ENCODE data around the gene HTRA3.
"Not testable (repeated sequence)": the region's sequence is repeated elsewhere in the genome, so short reads cannot be mapped to it uniquely, and the experiment has no call there.

HTRA3 gene

GRCh38 chr4:8344377-8344776 lies 74.8 kb downstream of the HTRA3 start:
- no peak for DNase-seq (ENCODE audit: low read depth)

- no peak for DNase-seq (ENCODE audit: low read depth)
Measured at GRCh38 chr4:8345053-8345945, 75.7 kb downstream of the HTRA3 start.

GRCh38 chr4:8345946-8346814 lies 76.6 kb downstream of the HTRA3 start:
- no peak for DNase-seq (ENCODE audit: low read depth)

GRCh38 chr4:8346838-8347605 lies 77.5 kb downstream of the HTRA3 start:
- DNase-seq (ENCODE audit: low read depth) = no peak

GRCh38 chr4:8347660-8348059 lies 78.1 kb downstream of the HTRA3 start:
- no peak for DNase-seq (ENCODE audit: low read depth)

GRCh38 chr4:8348071-8348470 lies 78.5 kb downstream of the HTRA3 start:
- no peak for DNase-seq (ENCODE audit: low read depth)

- DNase-seq (ENCODE audit: low read depth) = not testable (repeated sequence)
Measured at GRCh38 chr4:8349236-8349635, 79.7 kb downstream of the HTRA3 start.

- no peak for DNase-seq (ENCODE audit: low read depth)
Measured at GRCh38 chr4:8349664-8350236, 80.2 kb downstream of the HTRA3 start.

GRCh38 chr4:8350352-8350751 lies 80.8 kb downstream of the HTRA3 start:
- no peak for DNase-seq (ENCODE audit: low read depth)

- DNase-seq (ENCODE audit: low read depth) = no peak
Measured at GRCh38 chr4:8350841-8351461, 81.4 kb downstream of the HTRA3 start.

- no peak for DNase-seq (ENCODE audit: low read depth)
Measured at GRCh38 chr4:8351931-8352367, 82.4 kb downstream of the HTRA3 start.

GRCh38 chr4:8352368-8353157 lies 83.0 kb downstream of the HTRA3 start:
- DNase-seq (ENCODE audit: low read depth) = no peak

GRCh38 chr4:8353158-8353669 lies 83.7 kb downstream of the HTRA3 start:
- DNase-seq (ENCODE audit: low read depth) = no peak

- no peak for DNase-seq (ENCODE audit: low read depth)
Measured at GRCh38 chr4:8353912-8354453, 84.4 kb downstream of the HTRA3 start.

GRCh38 chr4:8355306-8355705 lies 85.8 kb downstream of the HTRA3 start:
- DNase-seq (ENCODE audit: low read depth) = no peak

- no peak for DNase-seq (ENCODE audit: low read depth)
Measured at GRCh38 chr4:8355864-8356565, 86.5 kb downstream of the HTRA3 start.

Data from activated T-helper 1 cell treated with Interleukin-2 at 50 U/mL for 16 hours (primary cell).